ENCODE data around the gene LRRC59.
A peak's percentile ranks its signal among the peaks of the same experiment; 100 is the strongest.

DNA sequence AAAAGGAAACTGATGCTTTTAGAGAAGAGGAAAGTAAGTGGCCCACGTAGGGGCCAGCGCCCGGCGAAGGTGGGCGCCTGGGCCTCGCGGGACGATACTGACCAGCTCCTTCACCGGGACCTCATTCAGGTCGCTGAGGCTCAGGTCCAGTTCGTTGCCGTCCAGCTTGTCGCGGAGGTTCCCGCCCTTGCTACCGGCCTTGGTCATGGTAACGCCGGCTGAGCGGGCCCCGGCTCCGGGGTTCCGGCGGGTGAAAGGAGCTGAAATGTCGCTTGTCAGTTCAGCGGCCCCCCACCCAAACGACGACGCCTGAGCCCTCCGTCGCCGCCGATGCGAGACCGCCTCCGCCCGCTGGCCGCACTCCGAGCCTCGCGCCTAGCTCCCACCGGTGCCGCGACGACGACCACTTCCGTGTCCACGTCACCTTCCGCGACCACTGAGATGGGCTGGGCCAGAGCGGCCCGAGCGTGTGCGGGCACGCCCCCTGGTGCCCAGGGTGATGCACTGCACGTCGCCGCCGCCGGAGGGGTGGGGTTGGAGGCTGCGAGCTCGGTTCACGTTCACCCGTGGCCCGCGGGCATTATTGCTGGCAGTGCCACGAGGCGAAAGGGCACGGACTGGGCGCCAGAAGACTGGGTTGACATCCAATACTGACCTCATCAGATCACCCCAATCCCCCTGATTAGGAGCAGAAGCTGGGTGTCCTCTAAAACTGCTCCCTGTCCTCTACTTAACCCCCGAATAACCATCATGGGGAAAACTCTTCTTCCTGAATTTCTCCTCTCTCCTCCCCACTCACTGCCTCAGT is at the start of gene LRRC59:
- TF ChIP-seq, protein P1, sequence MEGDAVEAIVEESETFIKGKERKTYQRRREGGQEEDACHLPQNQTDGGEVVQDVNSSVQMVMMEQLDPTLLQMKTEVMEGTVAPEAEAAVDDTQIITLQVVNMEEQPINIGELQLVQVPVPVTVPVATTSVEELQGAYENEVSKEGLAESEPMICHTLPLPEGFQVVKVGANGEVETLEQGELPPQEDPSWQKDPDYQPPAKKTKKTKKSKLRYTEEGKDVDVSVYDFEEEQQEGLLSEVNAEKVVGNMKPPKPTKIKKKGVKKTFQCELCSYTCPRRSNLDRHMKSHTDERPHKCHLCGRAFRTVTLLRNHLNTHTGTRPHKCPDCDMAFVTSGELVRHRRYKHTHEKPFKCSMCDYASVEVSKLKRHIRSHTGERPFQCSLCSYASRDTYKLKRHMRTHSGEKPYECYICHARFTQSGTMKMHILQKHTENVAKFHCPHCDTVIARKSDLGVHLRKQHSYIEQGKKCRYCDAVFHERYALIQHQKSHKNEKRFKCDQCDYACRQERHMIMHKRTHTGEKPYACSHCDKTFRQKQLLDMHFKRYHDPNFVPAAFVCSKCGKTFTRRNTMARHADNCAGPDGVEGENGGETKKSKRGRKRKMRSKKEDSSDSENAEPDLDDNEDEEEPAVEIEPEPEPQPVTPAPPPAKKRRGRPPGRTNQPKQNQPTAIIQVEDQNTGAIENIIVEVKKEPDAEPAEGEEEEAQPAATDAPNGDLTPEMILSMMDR (IDR thresholded peaks at IDR 0.05), result peak; percentile 99
- TF ChIP-seq EZH2 (IDR thresholded peaks at IDR 0.05; ENCODE audit: borderline replicate concordance, insufficient read depth, low read depth, low read length, poor library complexity, severe bottlenecking), result no peak

Measured in B cell (primary cell).